Neural cell (in vitro differentiated cells): ENCODE data around the gene TMEM132E. TPM values are rescaled to one million over a fixed set of nuclear protein-coding genes. Genes with fewer than 3 reads are reported as not detected.

Source experiments
- H2AFZ ChIP-seq: fragments of 200-600, 300-800 bp; sonication (generic), shearing (Covaris generic); 2 replicates; pipeline ENCODE4 v1.6.0; 2014; ENCODE audit warnings: low read depth, mild to moderate bottlenecking, antibody characterized with exemption, low read length, moderate library complexity
- H3F3A ChIP-seq: fragments of 200-600 bp; shearing (Covaris generic); 2 replicates; pipeline ENCODE4 v1.6.1; 2016; ENCODE audit warnings: mild to moderate bottlenecking, moderate library complexity, mixed read lengths, antibody characterized with exemption, low read length; ENCODE audit not compliant: insufficient read depth, poor library complexity, severe bottlenecking
- H3K27ac ChIP-seq: fragments of 200-600, 300-800 bp; sonication (generic), shearing (Covaris generic); 2 replicates; pipeline ENCODE4 v1.5.1; 2014; ENCODE audit warnings: mild to moderate bottlenecking, low read length, moderate library complexity
- H3K27me3 ChIP-seq: fragments of 300-800, 200-600 bp; sonication (generic), shearing (Covaris generic); 2 replicates; pipeline ENCODE4 v1.6.0; 2014; ENCODE audit warnings: mild to moderate bottlenecking, low read depth, low read length, moderate library complexity; ENCODE audit not compliant: insufficient read depth
- H3K36me3 ChIP-seq: fragments of 300-800, 200-600 bp; sonication (generic), shearing (Covaris generic); 2 replicates; pipeline ENCODE4 v1.5.1; 2014; ENCODE audit warnings: mild to moderate bottlenecking, antibody characterized with exemption, low read length, moderate library complexity; ENCODE audit not compliant: insufficient read depth
- H3K4me2 ChIP-seq: fragments of 300-800, 200-600 bp; sonication (generic), shearing (Covaris generic); 2 replicates; pipeline ENCODE4 v1.6.0; 2014; ENCODE audit warnings: mild to moderate bottlenecking, low read length
- H3K4me3 ChIP-seq: fragments of 300-800, 200-600 bp; sonication (generic), shearing (Covaris generic); 2 replicates; pipeline ENCODE4 v1.5.1; 2014; ENCODE audit warnings: mild to moderate bottlenecking, low read length, moderate library complexity
- H3K79me2 ChIP-seq: fragments of 200-600 bp; shearing (Covaris generic); replicated peaks from 2 replicates; pipeline ENCODE4 v1.6.0; 2014; ENCODE audit warnings: mild to moderate bottlenecking, low read length, moderate library complexity; ENCODE audit not compliant: insufficient read depth
- H3K9ac ChIP-seq: fragments of 300-800, 200-600 bp; sonication (generic), shearing (Covaris generic); 2 replicates; pipeline ENCODE4 v1.6.1; 2016; ENCODE audit warnings: mild to moderate bottlenecking, low read length, mixed read lengths
- H3K9me2 ChIP-seq: fragments of 200-600 bp; shearing (Covaris generic); 2 replicates; pipeline ENCODE4 v1.6.1; 2016; ENCODE audit warnings: mild to moderate bottlenecking, low read length, mixed read lengths; ENCODE audit not compliant: insufficient read depth
- H3K9me3 ChIP-seq: fragments of 200-600, 300-800 bp; sonication (generic), shearing (Covaris generic); 2 replicates; pipeline ENCODE4 v1.6.1; 2016; ENCODE audit warnings: mild to moderate bottlenecking, mixed run types, low read length, moderate library complexity, mixed read lengths
- H4K20me1 ChIP-seq: fragments of 200-600 bp; shearing (Covaris generic); 2 replicates; pipeline ENCODE4 v1.6.1; 2016; ENCODE audit warnings: mild to moderate bottlenecking, mixed run types; ENCODE audit not compliant: insufficient read depth
- CTCF ChIP-seq: fragments of 450-650 bp; IDR thresholded peaks from 2 replicates; pipeline ENCODE4 v1.5.1; 2014; ENCODE audit warnings: antibody characterized with exemption, mild to moderate bottlenecking, moderate library complexity; ENCODE audit not compliant: poor library complexity, severe bottlenecking
- EP300 ChIP-seq: fragments of 450-650 bp; conservative IDR thresholded peaks from 2 replicates; pipeline ENCODE4 v1.6.1; 2014; ENCODE audit warnings: antibody characterized with exemption, mild to moderate bottlenecking, moderate library complexity; ENCODE audit not compliant: poor library complexity, severe bottlenecking
- EZH2 ChIP-seq: fragments of 200-600, 300-800 bp; shearing (Covaris generic), sonication (generic); IDR thresholded peaks from 2 replicates; pipeline ENCODE4 v1.6.1; 2014; ENCODE audit warnings: antibody characterized with exemption, low read length, borderline replicate concordance, mild to moderate bottlenecking; ENCODE audit not compliant: insufficient read depth, poor library complexity, severe bottlenecking
- MXI1 ChIP-seq: fragments of 450-650 bp; conservative IDR thresholded peaks from 2 replicates; pipeline ENCODE4 v1.6.1; 2014; ENCODE audit warnings: antibody characterized with exemption, mild to moderate bottlenecking; ENCODE audit not compliant: poor library complexity, severe bottlenecking
- POLR2AphosphoS5 ChIP-seq: IDR thresholded peaks from 2 replicates; pipeline ENCODE4 v1.6.1; 2012
- RAD21 ChIP-seq: fragments of 450-650 bp; conservative IDR thresholded peaks from 2 replicates; pipeline ENCODE4 v1.6.1; 2014; ENCODE audit warnings: antibody characterized with exemption, mild to moderate bottlenecking, moderate library complexity
- SMC3 ChIP-seq: fragments of 450-650 bp; conservative IDR thresholded peaks from 2 replicates; pipeline ENCODE4 v1.6.1; 2014; ENCODE audit warnings: antibody characterized with exemption, mild to moderate bottlenecking, moderate library complexity; ENCODE audit not compliant: poor library complexity
- TAF1 ChIP-seq: IDR thresholded peaks from 2 replicates; pipeline ENCODE4 v1.6.1; 2012; ENCODE audit warnings: low read depth
- polyA plus RNA-seq: library from polyadenylated mRNA; depleted of rRNA; stranded (reverse); fragments of >200 nt; gene quantifications from 2 replicates; pipeline ENCODE4 v1.2.3, GENCODE V29; 2014
- TF ChIP-seq, protein P1 (sequence below): IDR thresholded peaks from 2 replicates; pipeline ENCODE4 v1.6.1; 2012; ENCODE audit warnings: borderline replicate concordance

TMEM132E gene
- polyA plus RNA-seq, 1 donor from 2014 or later = 1.8 TPM

DNA sequence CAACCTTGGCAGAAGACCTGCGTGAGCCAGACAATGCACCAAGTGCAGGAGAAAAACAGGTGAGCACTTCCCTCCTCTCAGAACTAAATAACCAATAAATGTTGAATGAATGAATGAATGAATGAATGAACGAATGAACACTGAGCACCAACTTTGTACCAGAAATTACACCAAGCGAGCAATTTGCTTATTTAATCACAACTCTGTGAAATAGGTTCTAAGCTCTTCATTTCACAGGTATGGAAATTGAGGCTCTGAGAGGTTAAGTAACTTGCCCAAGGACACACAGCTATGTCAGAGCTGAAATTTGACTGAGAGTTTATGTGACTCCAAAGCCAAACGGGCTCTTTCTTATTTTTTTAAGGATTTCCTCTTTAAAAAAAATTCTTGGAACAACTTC is 38.0 kb downstream of the TMEM132E start:
- H3K36me3 ChIP-seq = no peaks in the 10 kb centered on the region
- no peaks in the 10 kb centered on the region for H3K9me3 ChIP-seq
- H3K27ac ChIP-seq = no peak overlapping the region
- H3K4me3 ChIP-seq = no peak overlapping the region
- H3K9ac ChIP-seq = no peak overlapping the region
- no peaks in the 10 kb centered on the region for H4K20me1 ChIP-seq
- H3K9me2 ChIP-seq = no peaks in the 10 kb centered on the region
- H3K79me2 ChIP-seq = no peaks in the 10 kb centered on the region
- H3K27me3 ChIP-seq = no peaks in the 10 kb centered on the region
- TF ChIP-seq, protein P1, sequence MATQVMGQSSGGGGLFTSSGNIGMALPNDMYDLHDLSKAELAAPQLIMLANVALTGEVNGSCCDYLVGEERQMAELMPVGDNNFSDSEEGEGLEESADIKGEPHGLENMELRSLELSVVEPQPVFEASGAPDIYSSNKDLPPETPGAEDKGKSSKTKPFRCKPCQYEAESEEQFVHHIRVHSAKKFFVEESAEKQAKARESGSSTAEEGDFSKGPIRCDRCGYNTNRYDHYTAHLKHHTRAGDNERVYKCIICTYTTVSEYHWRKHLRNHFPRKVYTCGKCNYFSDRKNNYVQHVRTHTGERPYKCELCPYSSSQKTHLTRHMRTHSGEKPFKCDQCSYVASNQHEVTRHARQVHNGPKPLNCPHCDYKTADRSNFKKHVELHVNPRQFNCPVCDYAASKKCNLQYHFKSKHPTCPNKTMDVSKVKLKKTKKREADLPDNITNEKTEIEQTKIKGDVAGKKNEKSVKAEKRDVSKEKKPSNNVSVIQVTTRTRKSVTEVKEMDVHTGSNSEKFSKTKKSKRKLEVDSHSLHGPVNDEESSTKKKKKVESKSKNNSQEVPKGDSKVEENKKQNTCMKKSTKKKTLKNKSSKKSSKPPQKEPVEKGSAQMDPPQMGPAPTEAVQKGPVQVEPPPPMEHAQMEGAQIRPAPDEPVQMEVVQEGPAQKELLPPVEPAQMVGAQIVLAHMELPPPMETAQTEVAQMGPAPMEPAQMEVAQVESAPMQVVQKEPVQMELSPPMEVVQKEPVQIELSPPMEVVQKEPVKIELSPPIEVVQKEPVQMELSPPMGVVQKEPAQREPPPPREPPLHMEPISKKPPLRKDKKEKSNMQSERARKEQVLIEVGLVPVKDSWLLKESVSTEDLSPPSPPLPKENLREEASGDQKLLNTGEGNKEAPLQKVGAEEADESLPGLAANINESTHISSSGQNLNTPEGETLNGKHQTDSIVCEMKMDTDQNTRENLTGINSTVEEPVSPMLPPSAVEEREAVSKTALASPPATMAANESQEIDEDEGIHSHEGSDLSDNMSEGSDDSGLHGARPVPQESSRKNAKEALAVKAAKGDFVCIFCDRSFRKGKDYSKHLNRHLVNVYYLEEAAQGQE = no peak
- TF ChIP-seq RAD21 (no peak), EZH2 (no peak), SMC3 (no peak), MXI1 (no peak), CTCF (no peak), POLR2AphosphoS5 (no peak), TAF1 (no peak), EP300 (no peak)
- H3K4me2 ChIP-seq = no peak overlapping the region
- no peak overlapping the region for H2AFZ ChIP-seq
- no peaks in the 10 kb centered on the region for H3F3A ChIP-seq

DNA sequence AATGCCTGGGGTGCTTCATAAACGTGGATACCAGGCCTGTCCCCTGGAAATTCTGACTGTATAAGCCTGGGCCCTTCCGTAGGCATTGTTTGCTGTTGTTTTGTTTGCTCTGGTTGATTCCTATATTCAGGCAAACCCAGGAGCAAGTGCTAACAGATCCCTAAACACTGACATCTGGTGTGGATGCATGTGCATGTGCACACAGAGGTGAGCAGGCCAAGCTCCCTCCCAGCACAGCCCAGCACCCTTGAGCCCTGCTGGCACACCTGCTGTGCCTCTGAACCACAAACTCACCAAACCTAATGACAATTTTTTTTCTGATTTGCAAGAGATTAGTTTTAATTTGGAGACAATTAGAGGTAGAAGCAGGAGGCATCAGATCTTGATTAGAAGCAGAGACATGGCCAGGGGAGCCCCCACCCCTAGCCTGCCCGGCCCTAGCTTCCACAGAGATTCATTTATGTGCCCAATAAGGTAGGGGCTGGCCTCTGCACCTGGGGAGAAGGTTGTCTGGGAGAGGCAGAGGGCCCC is 40.4 kb downstream of the TMEM132E start:
- no peaks in the 10 kb centered on the region for H3K79me2 ChIP-seq

More for the DNA sequence above, 40.4 kb downstream of the TMEM132E start:
- Histone ChIP-seq H3K36me3 (no peaks in the 10 kb centered on the region), H3K9ac (no peak overlapping the region), H3K9me2 (no peaks in the 10 kb centered on the region), H2AFZ (no peak overlapping the region), H3K9me3 (no peaks in the 10 kb centered on the region), H3K4me3 (no peak overlapping the region), H3K27me3 (no peaks in the 10 kb centered on the region), H4K20me1 (no peaks in the 10 kb centered on the region), H3K4me2 (no peak overlapping the region), H3K27ac (no peak overlapping the region), H3F3A (no peaks in the 10 kb centered on the region)
- TF ChIP-seq SMC3 = no peak
- TF ChIP-seq CTCF = no peak
- TF ChIP-seq MXI1 = no peak
- TF ChIP-seq POLR2AphosphoS5 = no peak
- TF ChIP-seq TAF1 = no peak
- TF ChIP-seq EZH2 = no peak
- TF ChIP-seq, protein P1 = no peak
- TF ChIP-seq EP300 = no peak
- no peak for TF ChIP-seq RAD21
